ENCODE results near the gene BICD1.
A peak's percentile ranks its signal among the peaks of the same experiment; 100 is the strongest.

Gene BICD1

DNA sequence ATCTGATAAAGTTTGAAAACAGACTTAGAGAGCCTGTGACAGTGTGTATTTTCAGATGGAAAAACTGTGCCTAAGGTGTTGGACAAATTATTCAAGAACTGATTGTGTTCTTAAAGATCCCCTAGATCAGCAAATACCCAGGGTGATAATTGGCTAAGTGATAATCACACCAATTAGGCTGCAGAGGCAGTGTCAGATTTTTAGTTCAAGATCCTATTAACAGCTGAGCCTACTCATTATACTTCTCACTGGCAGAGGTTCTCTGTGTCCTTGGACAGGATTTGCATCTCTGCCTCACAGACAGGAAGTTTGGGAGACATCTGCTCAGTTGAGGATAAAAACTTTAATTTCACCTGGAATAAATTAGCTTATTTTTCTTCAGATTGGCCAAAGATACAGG is 288.4 kb downstream of the BICD1 start:
- in situ Hi-C loops (cut with MboI; ENCODE audit: low pct_unique_long_range_greater_than_20kb, low sequenced_read_pairs, unreplicated experiment) = no loop called here
- no peak for DNase-seq (ENCODE audit: low spot score)
- TF ChIP-seq, protein P1, sequence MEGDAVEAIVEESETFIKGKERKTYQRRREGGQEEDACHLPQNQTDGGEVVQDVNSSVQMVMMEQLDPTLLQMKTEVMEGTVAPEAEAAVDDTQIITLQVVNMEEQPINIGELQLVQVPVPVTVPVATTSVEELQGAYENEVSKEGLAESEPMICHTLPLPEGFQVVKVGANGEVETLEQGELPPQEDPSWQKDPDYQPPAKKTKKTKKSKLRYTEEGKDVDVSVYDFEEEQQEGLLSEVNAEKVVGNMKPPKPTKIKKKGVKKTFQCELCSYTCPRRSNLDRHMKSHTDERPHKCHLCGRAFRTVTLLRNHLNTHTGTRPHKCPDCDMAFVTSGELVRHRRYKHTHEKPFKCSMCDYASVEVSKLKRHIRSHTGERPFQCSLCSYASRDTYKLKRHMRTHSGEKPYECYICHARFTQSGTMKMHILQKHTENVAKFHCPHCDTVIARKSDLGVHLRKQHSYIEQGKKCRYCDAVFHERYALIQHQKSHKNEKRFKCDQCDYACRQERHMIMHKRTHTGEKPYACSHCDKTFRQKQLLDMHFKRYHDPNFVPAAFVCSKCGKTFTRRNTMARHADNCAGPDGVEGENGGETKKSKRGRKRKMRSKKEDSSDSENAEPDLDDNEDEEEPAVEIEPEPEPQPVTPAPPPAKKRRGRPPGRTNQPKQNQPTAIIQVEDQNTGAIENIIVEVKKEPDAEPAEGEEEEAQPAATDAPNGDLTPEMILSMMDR (IDR thresholded peaks at IDR 0.05; ENCODE audit: extremely low read depth, insufficient read depth, missing control alignments) = no peak

DNA sequence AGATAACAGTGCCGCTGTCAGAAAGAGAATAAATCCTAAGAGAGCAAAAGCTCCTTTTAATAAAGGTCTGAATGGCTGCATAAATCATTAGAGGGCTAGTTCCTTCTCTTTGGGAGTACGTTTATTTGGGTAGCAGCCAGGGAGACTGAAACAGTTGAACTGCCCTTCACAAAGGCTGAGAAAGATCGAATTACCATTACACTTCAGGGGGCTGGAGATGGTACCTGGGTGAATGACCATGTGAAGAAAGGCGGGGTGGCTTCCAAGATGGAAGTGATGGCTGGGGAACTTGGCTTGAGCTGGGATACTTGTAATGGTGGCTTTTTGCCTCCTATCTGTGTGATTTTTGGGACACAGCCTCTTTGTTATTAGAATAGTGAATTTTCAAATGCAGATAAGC is 291.0 kb downstream of the BICD1 start:
- TF ChIP-seq, protein P1 (IDR thresholded peaks at IDR 0.05; ENCODE audit: extremely low read depth, insufficient read depth, missing control alignments) = no peak
- DNase-seq (ENCODE audit: low spot score) = no peak
- in situ Hi-C loops (cut with MboI; ENCODE audit: low pct_unique_long_range_greater_than_20kb, low sequenced_read_pairs, unreplicated experiment) = no loop called here

DNA sequence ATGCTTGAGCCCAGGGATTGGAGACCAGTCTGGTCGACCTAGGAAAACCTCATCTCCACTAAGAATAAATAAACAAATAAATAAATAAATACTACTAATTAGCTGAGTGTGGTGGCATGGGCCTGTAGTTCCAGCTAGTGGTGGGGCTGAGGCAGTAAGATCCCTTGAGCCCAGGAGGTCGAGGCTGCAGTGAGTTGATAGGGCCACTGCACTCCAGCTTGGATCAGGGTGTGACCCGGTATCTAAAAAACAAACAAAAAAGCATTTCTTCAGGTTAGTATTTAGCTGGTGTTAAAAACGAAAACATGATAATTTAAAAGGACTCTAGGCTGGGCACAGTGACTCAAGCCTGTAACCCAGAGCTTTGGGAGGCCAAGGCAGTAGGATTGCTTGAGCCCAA is 291.5 kb downstream of the BICD1 start:
- no peak for DNase-seq (ENCODE audit: low spot score)
- in situ Hi-C loops (cut with MboI; ENCODE audit: low pct_unique_long_range_greater_than_20kb, low sequenced_read_pairs, unreplicated experiment) = no loop called here
- TF ChIP-seq, protein P1 (IDR thresholded peaks at IDR 0.05; ENCODE audit: extremely low read depth, insufficient read depth, missing control alignments) = no peak

DNA sequence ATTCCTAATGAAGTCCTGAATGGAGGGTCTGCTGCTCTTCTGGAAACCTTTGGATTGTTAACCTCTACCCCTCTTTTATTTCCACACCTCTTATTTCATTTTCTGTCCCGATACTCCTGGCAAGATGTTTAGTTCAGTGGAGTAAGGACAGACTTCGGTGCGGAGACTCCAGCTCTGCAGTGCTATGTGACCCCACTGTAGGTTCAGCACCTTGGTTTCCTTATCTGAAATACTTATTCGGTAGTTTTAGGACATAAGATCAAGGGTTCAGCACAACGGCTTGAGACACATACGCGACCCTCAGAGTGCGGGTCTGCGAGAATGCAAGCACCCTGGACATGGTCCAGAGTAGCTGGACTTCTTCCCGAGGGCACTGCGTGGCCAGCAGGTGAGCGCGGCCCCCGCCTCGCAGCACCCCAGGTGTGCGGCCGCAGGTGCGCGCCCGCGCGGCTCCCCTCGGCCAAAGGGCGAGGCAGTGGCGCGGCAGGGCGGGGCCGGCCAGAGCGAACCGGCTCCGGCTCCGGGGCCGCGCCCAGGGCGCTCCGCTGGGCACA is 292.2 kb downstream of the BICD1 start:
- TF ChIP-seq, protein P1 (IDR thresholded peaks at IDR 0.05; ENCODE audit: extremely low read depth, insufficient read depth, missing control alignments) = no peak
- no peak for DNase-seq (ENCODE audit: low spot score)
- in situ Hi-C loops (cut with MboI; ENCODE audit: low pct_unique_long_range_greater_than_20kb, low sequenced_read_pairs, unreplicated experiment) = no loop called here

DNA sequence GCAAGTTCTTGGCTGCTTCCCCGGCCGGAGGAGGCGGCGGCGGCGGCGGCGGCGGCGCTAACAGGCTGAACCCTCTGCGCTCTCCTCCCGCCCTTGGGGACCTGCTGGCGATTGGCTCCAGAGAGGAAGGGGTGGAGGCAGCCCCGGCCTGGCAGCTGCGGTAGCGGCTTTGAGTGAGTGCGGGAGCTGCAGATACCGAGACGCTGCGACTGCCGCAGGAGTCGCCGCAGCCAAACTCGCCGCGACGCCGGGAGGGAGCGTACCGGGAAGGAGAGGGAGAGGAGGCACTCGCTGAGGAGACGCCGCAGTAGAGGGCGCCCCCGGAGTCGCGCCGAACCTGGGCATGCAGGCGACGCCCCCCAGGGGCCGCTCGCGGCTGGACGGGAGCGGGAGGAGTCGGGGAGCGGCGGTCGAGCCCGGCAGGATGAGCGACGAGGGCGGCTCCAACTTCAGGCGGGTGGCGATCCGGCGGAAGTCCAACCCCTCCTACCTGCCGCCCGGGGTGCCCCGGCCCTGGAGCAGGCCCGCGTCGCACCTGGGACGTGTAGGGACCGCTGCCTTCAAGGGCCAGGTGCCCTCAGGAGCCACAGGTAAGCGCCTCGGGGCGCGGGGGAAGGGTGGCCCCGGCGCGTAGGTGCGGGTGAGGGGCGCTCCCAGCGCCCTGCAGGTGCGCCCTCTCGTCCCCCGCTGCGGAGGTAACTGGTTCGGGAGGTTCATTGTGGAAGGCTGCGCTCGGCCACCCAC is 292.9 kb downstream of the BICD1 start, which contains the start of gene FGD4:
Gene FGD4, plus strand, starts transcription at position 189 of the 744 bp plus-strand sequence.
- peak; percentile 86 for DNase-seq (ENCODE audit: low spot score)
- in situ Hi-C loops (cut with MboI; ENCODE audit: low pct_unique_long_range_greater_than_20kb, low sequenced_read_pairs, unreplicated experiment) = no loop called here
- TF ChIP-seq, protein P1 (IDR thresholded peaks at IDR 0.05; ENCODE audit: extremely low read depth, insufficient read depth, missing control alignments) = peak; percentile 46

DNA sequence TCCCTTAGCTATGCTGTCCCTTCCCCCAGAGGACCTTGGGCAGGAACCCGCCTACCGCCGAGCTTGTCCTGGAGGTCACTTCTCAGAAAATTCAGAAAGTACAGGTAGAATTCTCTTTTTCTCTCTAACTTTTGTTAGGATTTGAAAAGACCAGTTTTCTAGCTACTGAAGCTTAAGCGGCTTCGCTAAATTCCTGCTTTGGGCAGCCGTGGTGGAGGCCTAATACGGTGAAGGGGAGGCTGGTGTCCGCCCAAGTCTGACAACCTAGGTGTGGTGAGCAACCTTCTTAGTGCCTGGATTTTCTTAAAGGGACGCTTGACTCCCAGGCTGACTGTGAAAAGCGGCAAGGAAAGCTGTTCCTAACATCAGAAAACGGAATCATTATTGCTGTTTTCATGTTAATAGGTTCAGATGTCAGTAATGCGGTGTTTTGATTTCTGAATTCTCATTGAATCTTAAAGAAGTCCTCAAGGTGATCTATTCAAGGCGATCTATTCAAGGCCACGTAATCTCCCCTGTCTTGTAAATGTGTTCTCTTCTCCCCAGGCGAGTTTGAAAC is 293.5 kb downstream of the BICD1 start:
- in situ Hi-C loops (cut with MboI; ENCODE audit: low pct_unique_long_range_greater_than_20kb, low sequenced_read_pairs, unreplicated experiment) = no loop called here
- DNase-seq (ENCODE audit: low spot score) = no peak
- TF ChIP-seq, protein P1 (IDR thresholded peaks at IDR 0.05; ENCODE audit: extremely low read depth, insufficient read depth, missing control alignments) = no peak
